Inflammatory macrophage treated with lipopolysaccharide for 4 hours (primary cell): ENCODE results near the gene COQ8B.

Source experiments
- DNase-seq: peaks from one replicate; pipeline ENCODE4 v3.0.0-alpha.2; 2020

The COQ8B gene

GRCh38 chr19:40717325-40717879 lies 716 bp upstream of the COQ8B start:
- no peak for DNase-seq

GRCh38 chr19:40716031-40716481 lies 630 bp downstream of the COQ8B start:
- DNase-seq, result no peak

GRCh38 chr19:40714441-40715299 lies 2.0 kb downstream of the COQ8B start:
- DNase-seq, result peak; percentile 87

- no peak for DNase-seq
Measured at GRCh38 chr19:40713939-40714338, 2.7 kb downstream of the COQ8B start.

GRCh38 chr19:40709817-40710216 lies 6.9 kb downstream of the COQ8B start:
- DNase-seq, result no peak

GRCh38 chr19:40707615-40708014 lies 9.1 kb downstream of the COQ8B start:
- no peak for DNase-seq

GRCh38 chr19:40705950-40706619 lies 10.6 kb downstream of the COQ8B start:
- DNase-seq, result no peak

GRCh38 chr19:40705362-40705651 lies 11.4 kb downstream of the COQ8B start:
- DNase-seq, result no peak

- DNase-seq, result no peak
Measured at GRCh38 chr19:40704491-40705361, 12.0 kb downstream of the COQ8B start.

GRCh38 chr19:40703029-40703755 lies 13.5 kb downstream of the COQ8B start:
- DNase-seq, result no peak

- DNase-seq, result no peak
Measured at GRCh38 chr19:40702337-40703012, 14.2 kb downstream of the COQ8B start.

GRCh38 chr19:40701758-40702157 lies 14.9 kb downstream of the COQ8B start:
- no peak for DNase-seq

- DNase-seq, result no peak
Measured at GRCh38 chr19:40700083-40700482, 16.6 kb downstream of the COQ8B start.

- DNase-seq, result no peak
Measured at GRCh38 chr19:40697007-40697406, 19.7 kb downstream of the COQ8B start.

- DNase-seq, result no peak
Measured at GRCh38 chr19:40695881-40696280, 20.8 kb downstream of the COQ8B start.

- DNase-seq, result no peak
Measured at GRCh38 chr19:40693896-40694295, 22.8 kb downstream of the COQ8B start.

- no peak for DNase-seq
Measured at GRCh38 chr19:40693150-40693788, 23.4 kb downstream of the COQ8B start.

GRCh38 chr19:40692212-40692551 lies 24.5 kb downstream of the COQ8B start:
- no peak for DNase-seq

GRCh38 chr19:40691421-40692211 lies 25.1 kb downstream of the COQ8B start:
- DNase-seq, result no peak

GRCh38 chr19:40690693-40691420 lies 25.8 kb downstream of the COQ8B start:
- peak; percentile 93 for DNase-seq
